Astrocyte (in vitro differentiated cells and primary cell): ENCODE results near the gene AATF. TPM values are rescaled to one million over a fixed set of nuclear protein-coding genes. Genes with fewer than 3 reads are reported as not detected.

Experiments used
- DNase-seq: peaks from one replicate; pipeline ENCODE4 v3.0.0-alpha.2; 2010; ENCODE audit warnings: low read depth
- FAIRE-seq: peaks from 2 replicates; lab custom pipeline; 2011; peaks lifted over from hg19 to GRCh38; lab: Jason Lieb, UNC
- H2AFZ ChIP-seq: 2 replicates; pipeline ENCODE4 v1.6.0; 2012; ENCODE audit warnings: low read depth, low read length, inconsistent platforms
- H3K27ac ChIP-seq: 2 replicates; pipeline ENCODE4 v1.5.1; 2011; ENCODE audit warnings: low read depth, low read length, inconsistent platforms
- H3K27me3 ChIP-seq: 2 replicates; pipeline ENCODE4 v1.6.0; 2011; ENCODE audit warnings: low read length, inconsistent platforms; ENCODE audit not compliant: insufficient read depth
- H3K36me3 ChIP-seq: 2 replicates; pipeline ENCODE4 v1.5.1; 2011; ENCODE audit warnings: low read length, inconsistent platforms; ENCODE audit not compliant: insufficient read depth
- H3K4me1 ChIP-seq: 2 replicates; pipeline ENCODE4 v1.5.1; 2011; ENCODE audit warnings: low read length, inconsistent platforms; ENCODE audit not compliant: insufficient read depth
- H3K4me2 ChIP-seq: 2 replicates; pipeline ENCODE4 v1.6.0; 2012; ENCODE audit warnings: low read length, inconsistent platforms
- H3K4me3 ChIP-seq: 2 replicates; pipeline ENCODE4 v1.5.1; 2011; ENCODE audit warnings: low read depth, mild to moderate bottlenecking, low read length, inconsistent platforms; ENCODE audit not compliant: insufficient read depth
- H3K79me2 ChIP-seq: 2 replicates; pipeline ENCODE4 v1.6.0; 2012; ENCODE audit warnings: mild to moderate bottlenecking, low read length, inconsistent platforms; ENCODE audit not compliant: insufficient read depth
- H3K9ac ChIP-seq: 2 replicates; pipeline ENCODE4 v1.6.0; 2012; ENCODE audit warnings: mild to moderate bottlenecking, low read length, inconsistent platforms
- H3K9me3 ChIP-seq: 2 replicates; pipeline ENCODE4 v1.5.1; 2012; ENCODE audit warnings: low read depth, mild to moderate bottlenecking, low read length, inconsistent platforms; ENCODE audit not compliant: insufficient read depth
- H4K20me1 ChIP-seq: 2 replicates; pipeline ENCODE4 v1.6.0; 2012; ENCODE audit warnings: low read length, inconsistent platforms; ENCODE audit not compliant: insufficient read depth
- H3K27ac Mint-ChIP-seq: one replicate; pipeline ENCODE4 v1.8.0; 2021; ENCODE audit warnings: mild to moderate bottlenecking, mixed read lengths; ENCODE audit not compliant: unreplicated experiment
- H3K27me3 Mint-ChIP-seq: one replicate; pipeline ENCODE4 v1.8.0; 2021; ENCODE audit warnings: low read depth, mixed read lengths; ENCODE audit not compliant: unreplicated experiment
- H3K36me3 Mint-ChIP-seq: one replicate; pipeline ENCODE4 v1.8.0; 2021; ENCODE audit warnings: low read depth, mixed read lengths; ENCODE audit not compliant: unreplicated experiment
- H3K4me1 Mint-ChIP-seq: one replicate; pipeline ENCODE4 v1.8.0; 2021; ENCODE audit warnings: low read depth, mixed read lengths; ENCODE audit not compliant: unreplicated experiment
- H3K4me3 Mint-ChIP-seq: one replicate; pipeline ENCODE4 v1.8.0; 2021; ENCODE audit warnings: mild to moderate bottlenecking, moderate library complexity, mixed read lengths; ENCODE audit not compliant: unreplicated experiment
- H3K9me3 Mint-ChIP-seq: one replicate; pipeline ENCODE4 v1.8.0; 2021; ENCODE audit warnings: mild to moderate bottlenecking, mixed read lengths; ENCODE audit not compliant: unreplicated experiment
- CTCF ChIP-seq: IDR thresholded peaks from 2 replicates; pipeline ENCODE4 v1.5.1; 2011; ENCODE audit warnings: low read depth, mild to moderate bottlenecking, inconsistent platforms, low read length, moderate library complexity; ENCODE audit not compliant: insufficient read depth
- EZH2 ChIP-seq: IDR thresholded peaks from 2 replicates; pipeline ENCODE4 v1.6.1; 2012; ENCODE audit warnings: mild to moderate bottlenecking, low read length, inconsistent platforms; ENCODE audit not compliant: insufficient read depth
- total RNA-seq: library from RNA; stranded (reverse); gene quantifications from 2 replicates; pipeline ENCODE4 v1.2.1, GENCODE V29; 2021

Gene AATF
- total RNA-seq, 1 donor from 2014 or later = 47.1 TPM

- Mint-ChIP-seq H3K4me3 (no peak overlapping the region), H3K27ac (no peak overlapping the region), H3K36me3 (no peaks in the 10 kb centered on the region), H3K4me1 (peaks cover 8% of the 10 kb centered on the region), H3K27me3 (peaks cover 28% of the 10 kb centered on the region), H3K9me3 (no peaks in the 10 kb centered on the region)
- Histone ChIP-seq H3K9ac (no peak overlapping the region), H3K36me3 (no peaks in the 10 kb centered on the region), H2AFZ (no peak overlapping the region), H3K9me3 (no peaks in the 10 kb centered on the region), H3K27ac (no peak overlapping the region), H3K4me3 (no peak overlapping the region), H3K4me2 (no peak overlapping the region), H3K27me3 (peaks cover 18% of the 10 kb centered on the region), H3K4me1 (peaks cover 5% of the 10 kb centered on the region), H4K20me1 (no peaks in the 10 kb centered on the region), H3K79me2 (no peaks in the 10 kb centered on the region)
- DNase-seq (no peak), FAIRE-seq (no peak)
- TF ChIP-seq EZH2 (no peak), CTCF (no peak)
Observed at GRCh38 chr17:37064956-37065355, 116.2 kb downstream of the AATF start.

GRCh38 chr17:37065486-37066321 is 117.0 kb downstream of the AATF start:
- Histone ChIP-seq H3K27me3 (peaks cover 18% of the 10 kb centered on the region), H3K36me3 (no peaks in the 10 kb centered on the region), H3K4me2 (no peak overlapping the region), H3K79me2 (no peaks in the 10 kb centered on the region), H3K9ac (no peak overlapping the region), H4K20me1 (no peaks in the 10 kb centered on the region), H3K4me3 (no peak overlapping the region), H3K9me3 (no peaks in the 10 kb centered on the region), H3K4me1 (peaks cover 5% of the 10 kb centered on the region), H3K27ac (no peak overlapping the region), H2AFZ (no peak overlapping the region)
- no peaks in the 10 kb centered on the region for H3K9me3 Mint-ChIP-seq
- peaks cover 8% of the 10 kb centered on the region for H3K4me1 Mint-ChIP-seq
- H3K4me3 Mint-ChIP-seq = no peak overlapping the region
- no peaks in the 10 kb centered on the region for H3K36me3 Mint-ChIP-seq
- H3K27ac Mint-ChIP-seq = no peak overlapping the region
- FAIRE-seq = no peak
- H3K27me3 Mint-ChIP-seq = peaks cover 28% of the 10 kb centered on the region
- DNase-seq = no peak
- TF ChIP-seq CTCF (no peak), EZH2 (no peak)
